Measurements from ENCODE around the gene FRAS1. TPM values are rescaled to one million over a fixed set of nuclear protein-coding genes. Genes with fewer than 3 reads are reported as not detected.
"Not testable (repeated sequence)": the region's sequence is repeated elsewhere in the genome, so short reads cannot be mapped to it uniquely, and the experiment has no call there.

The FRAS1 gene
- total and polyA plus RNA-seq, 12 donors, result 0.20 to 2.3 (median 0.84) TPM

DNA sequence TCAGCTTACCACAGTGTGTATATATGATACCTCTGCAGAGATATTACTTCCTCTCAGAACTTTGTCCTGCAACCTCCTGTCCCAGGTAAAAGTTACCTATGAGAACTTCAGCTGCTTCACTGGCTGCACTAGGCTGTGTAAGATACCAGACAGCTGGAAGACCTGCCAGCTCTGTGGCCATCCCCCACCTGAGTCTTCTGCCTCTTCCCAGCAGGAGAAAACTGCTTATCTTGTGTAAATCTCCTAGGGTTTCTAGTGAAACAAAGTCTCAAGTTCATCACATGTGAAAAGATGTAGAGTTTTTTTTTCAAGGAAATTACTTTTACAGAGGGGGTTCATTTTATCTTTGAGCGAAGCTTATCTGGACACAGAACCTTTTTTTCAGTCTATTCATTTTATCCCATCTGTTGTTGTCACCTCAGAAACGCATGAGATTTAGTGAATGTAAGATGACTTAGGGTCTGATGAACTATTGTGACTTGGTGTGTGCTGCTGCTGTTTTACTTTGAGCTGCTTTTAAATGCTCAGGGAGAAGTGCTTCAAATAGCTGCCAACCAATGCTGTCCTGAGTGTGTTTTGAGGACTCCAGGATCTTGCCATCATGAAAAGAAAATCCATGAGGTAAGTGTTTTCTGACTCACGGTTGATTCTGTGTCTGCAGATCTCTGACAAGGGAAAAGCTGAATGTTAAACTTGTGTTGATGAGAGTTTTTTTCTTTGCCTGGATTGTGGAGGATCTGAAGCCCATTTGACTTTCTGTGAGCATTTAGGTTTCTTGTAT, 187.8 kb downstream of the FRAS1 start:
- Histone ChIP-seq H3K9me3 (replicated peaks in 1 of 3) (no peaks in the 10 kb centered on the region), H3K36me3 (replicated peaks in 1 of 2) (no peaks in the 10 kb centered on the region), H3K27me3 (no peaks in the 10 kb centered on the region), H3K27ac (no peak overlapping the region), H3K4me3 (no peak overlapping the region), H3K4me1 (replicated peaks in 1 of 2) (no peaks in the 10 kb centered on the region)
- DNase-seq, result no peak
- intact Hi-C loops (cut with DNase I), result no loop called here
- 51 to 61% (median 58%) methylated on average over 3 of the region's 3 CpGs for WGBS, 4 donors
- TF ChIP-seq, protein P1, sequence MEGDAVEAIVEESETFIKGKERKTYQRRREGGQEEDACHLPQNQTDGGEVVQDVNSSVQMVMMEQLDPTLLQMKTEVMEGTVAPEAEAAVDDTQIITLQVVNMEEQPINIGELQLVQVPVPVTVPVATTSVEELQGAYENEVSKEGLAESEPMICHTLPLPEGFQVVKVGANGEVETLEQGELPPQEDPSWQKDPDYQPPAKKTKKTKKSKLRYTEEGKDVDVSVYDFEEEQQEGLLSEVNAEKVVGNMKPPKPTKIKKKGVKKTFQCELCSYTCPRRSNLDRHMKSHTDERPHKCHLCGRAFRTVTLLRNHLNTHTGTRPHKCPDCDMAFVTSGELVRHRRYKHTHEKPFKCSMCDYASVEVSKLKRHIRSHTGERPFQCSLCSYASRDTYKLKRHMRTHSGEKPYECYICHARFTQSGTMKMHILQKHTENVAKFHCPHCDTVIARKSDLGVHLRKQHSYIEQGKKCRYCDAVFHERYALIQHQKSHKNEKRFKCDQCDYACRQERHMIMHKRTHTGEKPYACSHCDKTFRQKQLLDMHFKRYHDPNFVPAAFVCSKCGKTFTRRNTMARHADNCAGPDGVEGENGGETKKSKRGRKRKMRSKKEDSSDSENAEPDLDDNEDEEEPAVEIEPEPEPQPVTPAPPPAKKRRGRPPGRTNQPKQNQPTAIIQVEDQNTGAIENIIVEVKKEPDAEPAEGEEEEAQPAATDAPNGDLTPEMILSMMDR (IDR thresholded peaks at IDR 0.05), result no peak
- no peak for TF ChIP-seq POLR2A (IDR thresholded peaks at IDR 0.05)

DNA sequence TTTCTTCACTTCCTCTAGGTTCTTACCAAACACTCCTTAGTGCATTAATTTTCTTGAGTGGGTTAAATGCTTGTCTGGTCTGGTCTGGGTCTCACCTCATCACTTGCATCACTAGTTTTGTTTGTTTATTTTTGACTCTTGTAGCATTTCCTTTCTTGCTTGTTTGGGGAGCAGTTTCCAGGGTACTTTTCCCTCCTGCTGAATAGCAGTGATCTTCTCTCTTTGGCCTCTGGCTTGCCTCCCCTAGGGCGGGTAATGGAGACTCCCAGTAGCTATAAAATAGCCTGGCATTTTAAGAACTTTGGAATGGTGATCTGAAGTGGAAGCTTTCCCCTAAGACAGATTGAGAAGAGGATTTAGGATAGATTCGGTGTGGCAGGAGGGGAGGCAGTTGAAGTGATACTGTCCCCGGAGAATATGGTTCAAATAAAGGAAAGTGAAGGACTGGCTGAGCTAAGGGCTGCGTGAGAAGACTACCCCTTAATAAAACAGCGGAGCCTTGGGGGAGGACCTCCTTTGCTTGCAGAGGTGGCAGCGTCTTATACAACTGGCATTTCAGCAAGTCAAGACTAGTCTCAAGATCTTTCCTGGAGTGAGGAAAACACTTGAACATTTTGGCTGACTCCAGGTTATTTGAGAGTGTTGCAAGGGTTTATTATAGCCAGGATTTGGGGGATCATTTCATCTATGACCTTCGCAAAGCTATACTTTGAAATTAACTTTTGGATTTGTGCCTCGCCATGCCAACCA, 190.6 kb downstream of the FRAS1 start:
- 74 to 83% (median 78%) methylated on average over 8 of the region's 8 CpGs for WGBS, 4 donors
- Histone ChIP-seq H3K27ac (no peak overlapping the region), H3K4me1 (replicated peaks in 1 of 2) (no peaks in the 10 kb centered on the region), H3K36me3 (replicated peaks in 1 of 2) (no peaks in the 10 kb centered on the region), H3K4me3 (no peak overlapping the region), H3K9me3 (replicated peaks in 1 of 3) (no peaks in the 10 kb centered on the region), H3K27me3 (no peaks in the 10 kb centered on the region)
- intact Hi-C loops (cut with DNase I), result no loop called here
- TF ChIP-seq POLR2A (IDR thresholded peaks at IDR 0.05), result no peak
- TF ChIP-seq, protein P1 (IDR thresholded peaks at IDR 0.05), result no peak
- no peak for DNase-seq

DNA sequence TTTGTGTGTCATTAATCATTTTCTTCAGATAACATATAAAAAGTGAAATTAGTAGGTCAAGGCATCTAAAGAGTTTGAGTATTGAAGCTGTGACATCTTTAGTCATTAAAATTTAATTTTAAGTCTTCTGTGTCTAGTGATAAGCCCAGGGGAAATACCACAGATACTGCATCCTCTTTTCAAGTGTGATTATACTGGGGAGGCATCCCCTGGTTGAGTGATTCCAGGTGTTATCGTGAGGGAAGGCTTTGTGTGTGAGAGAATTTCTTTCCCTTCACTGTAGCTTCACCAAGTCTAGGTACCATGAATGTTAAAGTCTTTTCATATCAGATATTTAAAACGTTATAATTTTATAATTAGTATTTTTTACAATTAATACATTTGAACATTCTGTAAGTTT, 193.4 kb downstream of the FRAS1 start:
- Histone ChIP-seq H3K36me3 (replicated peaks in 1 of 2) (no peaks in the 10 kb centered on the region), H3K27ac (no peak overlapping the region), H3K27me3 (no peaks in the 10 kb centered on the region), H3K9me3 (replicated peaks in 1 of 3) (no peaks in the 10 kb centered on the region), H3K4me1 (replicated peaks in 1 of 2) (no peaks in the 10 kb centered on the region), H3K4me3 (no peak overlapping the region)
- intact Hi-C loops (cut with DNase I), result no loop called here
- TF ChIP-seq POLR2A (IDR thresholded peaks at IDR 0.05), result no peak
- TF ChIP-seq, protein P1 (IDR thresholded peaks at IDR 0.05), result no peak
- no peak for DNase-seq
- WGBS, 4 donors, result 68 to 76% (median 70%) methylated on average over 2 of the region's 2 CpGs

DNA sequence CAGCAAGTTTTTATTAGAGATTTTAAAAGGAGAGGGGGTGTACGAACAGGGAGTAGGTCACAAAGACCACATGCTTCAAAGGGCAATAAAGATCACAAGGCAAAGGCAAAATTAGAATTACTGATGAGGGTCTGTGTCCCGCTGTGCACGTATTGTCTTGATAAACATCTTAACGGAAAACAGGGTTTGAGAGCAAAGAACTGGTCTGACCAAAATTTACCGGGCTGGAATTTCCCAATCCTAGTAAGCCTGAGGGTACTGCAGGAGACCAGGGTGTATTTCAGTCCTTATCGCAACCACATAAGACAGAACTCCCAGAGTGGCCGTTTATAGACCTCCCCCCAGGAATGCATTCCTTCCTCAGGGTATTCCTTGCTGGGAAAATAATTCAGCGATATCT, 195.7 kb downstream of the FRAS1 start:
- DNase-seq; H3K27me3 ChIP-seq; H3K4me1 ChIP-seq (replicated peaks in 1 of 2); H3K36me3 ChIP-seq (replicated peaks in 1 of 2); H3K4me3 ChIP-seq; H3K27ac ChIP-seq; intact Hi-C loops (cut with DNase I); H3K9me3 ChIP-seq (replicated peaks in 1 of 3): not testable (repeated sequence)
- 82 to 92% (median 84%) methylated on average over 8 of the region's 8 CpGs for WGBS, 4 donors
